GM06990 (cell line): Measurements from ENCODE around the gene COBLL1.

Experiments used
- DNase-seq: peaks from one replicate; pipeline ENCODE4 v3.0.0-alpha.2; 2011; ENCODE audit not compliant: insufficient read length; ENCODE audit errors: extremely low read depth
- H3K27me3 ChIP-seq: replicated peaks from 2 replicates; pipeline ENCODE4 v1.6.0; 2011; ENCODE audit warnings: low read length; ENCODE audit not compliant: control insufficient read depth, insufficient read depth
- H3K36me3 ChIP-seq: 2 replicates; pipeline ENCODE4 v1.5.1; 2011; ENCODE audit warnings: low read length; ENCODE audit not compliant: control insufficient read depth, insufficient read depth
- H3K4me3 ChIP-seq: replicated peaks from 2 replicates; pipeline ENCODE4 v1.5.1; 2011; ENCODE audit warnings: low read depth, mild to moderate bottlenecking, control low read depth, low read length
- TF ChIP-seq, protein P1 (sequence below): IDR thresholded peaks from 2 replicates; pipeline ENCODE4 v1.5.1; 2011; ENCODE audit warnings: low read length, control low read depth, mild to moderate bottlenecking, inconsistent platforms; ENCODE audit not compliant: insufficient read depth, poor library complexity, severe bottlenecking

COBLL1 gene

GRCh38 chr2:164792316-164793170 lies 49.1 kb downstream of the COBLL1 start:
- TF ChIP-seq, protein P1, sequence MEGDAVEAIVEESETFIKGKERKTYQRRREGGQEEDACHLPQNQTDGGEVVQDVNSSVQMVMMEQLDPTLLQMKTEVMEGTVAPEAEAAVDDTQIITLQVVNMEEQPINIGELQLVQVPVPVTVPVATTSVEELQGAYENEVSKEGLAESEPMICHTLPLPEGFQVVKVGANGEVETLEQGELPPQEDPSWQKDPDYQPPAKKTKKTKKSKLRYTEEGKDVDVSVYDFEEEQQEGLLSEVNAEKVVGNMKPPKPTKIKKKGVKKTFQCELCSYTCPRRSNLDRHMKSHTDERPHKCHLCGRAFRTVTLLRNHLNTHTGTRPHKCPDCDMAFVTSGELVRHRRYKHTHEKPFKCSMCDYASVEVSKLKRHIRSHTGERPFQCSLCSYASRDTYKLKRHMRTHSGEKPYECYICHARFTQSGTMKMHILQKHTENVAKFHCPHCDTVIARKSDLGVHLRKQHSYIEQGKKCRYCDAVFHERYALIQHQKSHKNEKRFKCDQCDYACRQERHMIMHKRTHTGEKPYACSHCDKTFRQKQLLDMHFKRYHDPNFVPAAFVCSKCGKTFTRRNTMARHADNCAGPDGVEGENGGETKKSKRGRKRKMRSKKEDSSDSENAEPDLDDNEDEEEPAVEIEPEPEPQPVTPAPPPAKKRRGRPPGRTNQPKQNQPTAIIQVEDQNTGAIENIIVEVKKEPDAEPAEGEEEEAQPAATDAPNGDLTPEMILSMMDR: no peak
- no peak overlapping the region for H3K4me3 ChIP-seq
- H3K27me3 ChIP-seq: no peaks in the 10 kb centered on the region
- no peak for DNase-seq
- H3K36me3 ChIP-seq: no peaks in the 10 kb centered on the region

DNA sequence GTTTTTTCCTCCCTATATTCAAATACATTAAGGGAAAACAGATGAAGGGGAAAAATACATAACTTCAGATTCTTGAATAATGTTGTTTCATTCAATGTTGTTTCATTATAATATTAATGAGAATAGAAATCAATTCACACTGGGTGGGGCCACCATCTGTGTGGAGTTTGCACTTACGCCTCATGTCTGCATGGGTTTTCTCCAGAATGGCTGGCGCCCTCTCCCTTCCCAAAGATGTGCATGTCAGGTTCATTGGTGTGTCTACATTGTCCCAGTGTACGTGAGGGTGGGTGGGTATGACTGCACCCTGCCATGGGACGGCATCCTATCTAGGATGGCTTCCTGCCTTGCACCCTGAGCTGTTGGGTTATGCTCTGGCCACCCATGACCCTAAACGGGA lies 51.7 kb downstream of the COBLL1 start:
- H3K36me3 ChIP-seq: no peaks in the 10 kb centered on the region
- no peaks in the 10 kb centered on the region for H3K27me3 ChIP-seq
- no peak for DNase-seq
- TF ChIP-seq, protein P1: no peak
- H3K4me3 ChIP-seq: no peak overlapping the region

DNA sequence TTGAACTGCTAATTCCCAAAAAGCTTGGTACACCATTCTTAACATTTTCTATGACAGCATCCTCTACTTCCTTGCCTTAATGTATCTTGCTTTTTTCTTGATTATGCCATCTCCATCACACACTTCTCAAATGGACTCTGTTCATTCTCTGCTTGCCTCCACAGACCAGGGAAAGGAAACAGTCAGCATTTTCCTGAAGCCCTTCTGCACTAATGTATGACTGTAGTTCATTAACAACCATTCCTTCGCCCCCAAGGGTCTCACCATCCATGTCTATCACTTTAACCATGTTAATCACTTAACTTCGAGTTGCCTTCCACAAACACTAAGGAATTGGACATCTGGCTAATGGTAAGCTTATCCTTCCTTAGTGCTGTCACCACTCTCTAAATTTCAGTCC lies 54.8 kb downstream of the COBLL1 start:
- H3K36me3 ChIP-seq: no peaks in the 10 kb centered on the region
- H3K27me3 ChIP-seq: no peaks in the 10 kb centered on the region
- TF ChIP-seq, protein P1: no peak
- no peak overlapping the region for H3K4me3 ChIP-seq
- DNase-seq: no peak

- Histone ChIP-seq H3K4me3 (no peak overlapping the region), H3K36me3 (no peaks in the 10 kb centered on the region), H3K27me3 (no peaks in the 10 kb centered on the region; the same call in 1 of the 2 replicates)
- no peak for DNase-seq
- TF ChIP-seq, protein P1: no peak
These were observed 56.2 kb downstream of the COBLL1 start for GRCh38 chr2:164785457-164785856.

DNA sequence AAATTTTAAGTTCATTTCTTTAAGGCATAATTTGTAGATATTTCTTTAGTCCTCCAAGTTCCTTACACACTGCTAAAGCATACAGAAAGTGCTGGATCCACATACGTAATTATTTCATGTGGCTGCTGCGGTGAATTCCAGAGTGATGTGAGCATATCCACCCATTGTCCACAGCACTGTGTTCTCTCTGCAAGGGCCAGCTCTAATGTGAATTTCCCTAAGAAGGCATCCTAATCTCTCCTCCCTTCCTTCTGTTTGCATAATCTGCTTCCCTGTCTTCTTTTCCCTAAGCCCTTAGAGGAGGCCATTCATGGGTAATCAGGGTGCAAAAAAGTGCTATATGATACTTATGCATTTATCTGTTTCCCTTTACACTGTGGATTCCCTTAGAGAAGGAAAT lies 57.2 kb downstream of the COBLL1 start:
- Histone ChIP-seq H3K36me3 (no peaks in the 10 kb centered on the region), H3K27me3 (no peaks in the 10 kb centered on the region; the same call in 1 of the 2 replicates), H3K4me3 (no peak overlapping the region)
- TF ChIP-seq, protein P1: no peak
- DNase-seq: no peak

GRCh38 chr2:164782323-164782722 lies 59.3 kb downstream of the COBLL1 start:
- no peak for DNase-seq
- H3K27me3 ChIP-seq: no peaks in the 10 kb centered on the region; the same call in 1 of the 2 replicates
- H3K4me3 ChIP-seq: no peak overlapping the region
- H3K36me3 ChIP-seq: no peaks in the 10 kb centered on the region
- TF ChIP-seq, protein P1: no peak
